ENCODE results near the gene CA10. TPM values are rescaled to one million over a fixed set of nuclear protein-coding genes. Genes with fewer than 3 reads are reported as not detected.

Gene CA10
- total RNA-seq, 1 donor = not detected

GRCh38 chr17:51855806-51856205 lies 302.7 kb downstream of the CA10 start:
- TF ChIP-seq, protein P1, sequence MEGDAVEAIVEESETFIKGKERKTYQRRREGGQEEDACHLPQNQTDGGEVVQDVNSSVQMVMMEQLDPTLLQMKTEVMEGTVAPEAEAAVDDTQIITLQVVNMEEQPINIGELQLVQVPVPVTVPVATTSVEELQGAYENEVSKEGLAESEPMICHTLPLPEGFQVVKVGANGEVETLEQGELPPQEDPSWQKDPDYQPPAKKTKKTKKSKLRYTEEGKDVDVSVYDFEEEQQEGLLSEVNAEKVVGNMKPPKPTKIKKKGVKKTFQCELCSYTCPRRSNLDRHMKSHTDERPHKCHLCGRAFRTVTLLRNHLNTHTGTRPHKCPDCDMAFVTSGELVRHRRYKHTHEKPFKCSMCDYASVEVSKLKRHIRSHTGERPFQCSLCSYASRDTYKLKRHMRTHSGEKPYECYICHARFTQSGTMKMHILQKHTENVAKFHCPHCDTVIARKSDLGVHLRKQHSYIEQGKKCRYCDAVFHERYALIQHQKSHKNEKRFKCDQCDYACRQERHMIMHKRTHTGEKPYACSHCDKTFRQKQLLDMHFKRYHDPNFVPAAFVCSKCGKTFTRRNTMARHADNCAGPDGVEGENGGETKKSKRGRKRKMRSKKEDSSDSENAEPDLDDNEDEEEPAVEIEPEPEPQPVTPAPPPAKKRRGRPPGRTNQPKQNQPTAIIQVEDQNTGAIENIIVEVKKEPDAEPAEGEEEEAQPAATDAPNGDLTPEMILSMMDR (IDR thresholded peaks at IDR 0.05; ENCODE audit: extremely low read depth, low read depth, low read length) = no peak
- H3K79me2 ChIP-seq (ENCODE audit: insufficient read depth, low read length) = no peaks in the 10 kb centered on the region
- no peak for DNase-seq (ENCODE audit: insufficient read length, low spot score, missing footprints)
- no peaks in the 10 kb centered on the region for H4K20me1 ChIP-seq (ENCODE audit: insufficient read depth, low read length)
- no peaks in the 10 kb centered on the region for H3K4me1 ChIP-seq (ENCODE audit: insufficient read depth, low read length)
- no peak overlapping the region for H2AFZ ChIP-seq (ENCODE audit: low read length)
- no peaks in the 10 kb centered on the region for H3K36me3 ChIP-seq (ENCODE audit: insufficient read depth, low read length)
- H3K4me3 ChIP-seq (ENCODE audit: insufficient read depth, low read length) = no peak overlapping the region
- H3K27me3 ChIP-seq (ENCODE audit: insufficient read depth, low read length) = no peaks in the 10 kb centered on the region
- no peaks in the 10 kb centered on the region for H3K9me3 ChIP-seq (ENCODE audit: low read depth, low read length)
- no peak overlapping the region for H3K27ac ChIP-seq (ENCODE audit: low read depth, low read length)
- H3K4me2 ChIP-seq (ENCODE audit: insufficient read depth, low read length) = no peak overlapping the region

DNA sequence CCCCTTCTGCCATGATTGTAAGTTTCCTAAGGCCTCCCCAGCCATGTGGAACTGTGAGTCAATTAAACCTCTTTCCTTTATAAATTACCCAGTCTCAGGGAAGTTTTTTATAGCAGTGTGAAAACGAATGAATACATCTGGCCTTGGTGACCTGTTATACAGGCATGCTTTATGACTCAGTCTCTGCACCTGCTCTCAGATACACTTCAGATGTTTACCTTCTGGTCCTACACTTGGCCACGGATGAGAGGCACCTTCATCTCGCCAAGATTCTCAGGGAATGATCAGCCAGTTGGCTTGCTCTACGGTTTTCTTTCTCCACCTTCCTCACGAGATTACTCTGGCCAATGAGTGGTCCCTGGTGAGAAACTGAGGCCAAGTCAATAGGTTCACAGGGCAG lies 304.7 kb downstream of the CA10 start:
- no peaks in the 10 kb centered on the region for H4K20me1 ChIP-seq (ENCODE audit: insufficient read depth, low read length)
- no peaks in the 10 kb centered on the region for H3K36me3 ChIP-seq (ENCODE audit: insufficient read depth, low read length)
- H3K27ac ChIP-seq (ENCODE audit: low read depth, low read length) = no peak overlapping the region
- H3K4me2 ChIP-seq (ENCODE audit: insufficient read depth, low read length) = no peak overlapping the region
- H2AFZ ChIP-seq (ENCODE audit: low read length) = no peak overlapping the region
- no peaks in the 10 kb centered on the region for H3K27me3 ChIP-seq (ENCODE audit: insufficient read depth, low read length)
- no peak overlapping the region for H3K4me3 ChIP-seq (ENCODE audit: insufficient read depth, low read length)
- no peaks in the 10 kb centered on the region for H3K4me1 ChIP-seq (ENCODE audit: insufficient read depth, low read length)
- H3K79me2 ChIP-seq (ENCODE audit: insufficient read depth, low read length) = no peaks in the 10 kb centered on the region
- no peaks in the 10 kb centered on the region for H3K9me3 ChIP-seq (ENCODE audit: low read depth, low read length)
- DNase-seq (ENCODE audit: insufficient read length, low spot score, missing footprints) = no peak
- TF ChIP-seq, protein P1 (IDR thresholded peaks at IDR 0.05; ENCODE audit: extremely low read depth, low read depth, low read length) = no peak

- no peaks in the 10 kb centered on the region for H3K36me3 ChIP-seq (ENCODE audit: insufficient read depth, low read length)
Measured at GRCh38 chr17:51852603-51853002, 305.9 kb downstream of the CA10 start.

DNA sequence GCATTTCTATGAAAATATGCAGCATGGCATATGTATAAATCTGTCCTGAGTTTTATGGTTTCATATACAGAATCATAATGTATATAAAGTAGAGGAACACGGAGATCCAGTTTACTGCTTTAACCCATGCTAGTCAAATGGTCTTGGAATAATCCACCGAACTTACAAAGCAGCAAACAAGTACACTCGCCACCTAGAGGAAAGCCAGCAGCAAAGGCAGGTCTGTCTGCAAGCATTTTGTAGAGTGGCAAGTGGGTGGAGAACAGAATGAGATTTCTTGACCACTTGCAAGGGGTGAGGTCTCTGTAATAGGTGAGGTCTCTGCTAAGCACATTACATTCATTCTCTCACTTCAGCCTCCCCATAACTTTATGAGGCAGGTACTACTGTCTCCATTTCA lies 308.3 kb downstream of the CA10 start:
- H3K27ac ChIP-seq (ENCODE audit: low read depth, low read length) = no peak overlapping the region
- H3K4me3 ChIP-seq (ENCODE audit: insufficient read depth, low read length) = no peak overlapping the region
- no peaks in the 10 kb centered on the region for H3K4me1 ChIP-seq (ENCODE audit: insufficient read depth, low read length)
- H3K36me3 ChIP-seq (ENCODE audit: insufficient read depth, low read length) = no peaks in the 10 kb centered on the region
- TF ChIP-seq, protein P1 (IDR thresholded peaks at IDR 0.05; ENCODE audit: extremely low read depth, low read depth, low read length) = no peak
- no peak overlapping the region for H3K4me2 ChIP-seq (ENCODE audit: insufficient read depth, low read length)
- H4K20me1 ChIP-seq (ENCODE audit: insufficient read depth, low read length) = no peaks in the 10 kb centered on the region
- H3K27me3 ChIP-seq (ENCODE audit: insufficient read depth, low read length) = no peaks in the 10 kb centered on the region
- DNase-seq (ENCODE audit: insufficient read length, low spot score, missing footprints) = no peak
- H3K9me3 ChIP-seq (ENCODE audit: low read depth, low read length) = no peaks in the 10 kb centered on the region
- H2AFZ ChIP-seq (ENCODE audit: low read length) = no peak overlapping the region
- H3K79me2 ChIP-seq (ENCODE audit: insufficient read depth, low read length) = no peaks in the 10 kb centered on the region

More at GRCh38 chr17:51852603-51853002, 305.9 kb downstream of the CA10 start:
- TF ChIP-seq, protein P1 (IDR thresholded peaks at IDR 0.05; ENCODE audit: extremely low read depth, low read depth, low read length) = no peak
- H3K9me3 ChIP-seq (ENCODE audit: low read depth, low read length) = no peaks in the 10 kb centered on the region
- H4K20me1 ChIP-seq (ENCODE audit: insufficient read depth, low read length) = no peaks in the 10 kb centered on the region
- H3K4me2 ChIP-seq (ENCODE audit: insufficient read depth, low read length) = no peak overlapping the region
- no peak overlapping the region for H3K4me3 ChIP-seq (ENCODE audit: insufficient read depth, low read length)
- H3K4me1 ChIP-seq (ENCODE audit: insufficient read depth, low read length) = no peaks in the 10 kb centered on the region
- H3K79me2 ChIP-seq (ENCODE audit: insufficient read depth, low read length) = no peaks in the 10 kb centered on the region
- H3K27me3 ChIP-seq (ENCODE audit: insufficient read depth, low read length) = no peaks in the 10 kb centered on the region
- H3K27ac ChIP-seq (ENCODE audit: low read depth, low read length) = no peak overlapping the region
- no peak for DNase-seq (ENCODE audit: insufficient read length, low spot score, missing footprints)
- H2AFZ ChIP-seq (ENCODE audit: low read length) = no peak overlapping the region
